K562 (cell line): ENCODE measurements around the gene SNX18. TPM values are rescaled to one million over a fixed set of nuclear protein-coding genes. Genes with fewer than 3 reads are reported as not detected.

Source experiments
- ATAC-seq: fragments of 200-7000 bp; cut with Tn5 transposase; 3 replicates; pipeline ENCODE4 v1.9.1; 2020; ENCODE audit warnings: moderate library complexity
- BruUV-seq: library from RNA; stranded (reverse); fragments of 400-500 nt; replicated peaks from 2 replicates; lab custom pipeline; 2021; lab: Mats Ljungman, UMichigan
- CTCF ChIA-PET: fragments of 300-600 bp; formaldehyde crosslinking; extraction: SDS; loops from one replicate; lab custom pipeline; 2021; ENCODE audit warnings: low intra/inter-chr PET ratio; lab: Yijun Ruan, JAX
- POLR2A ChIA-PET: fragments of 300-600, 350-650 bp; sonication (Branson Sonifier 250); formaldehyde crosslinking; extraction: SDS; loops from one replicate; lab custom pipeline; 2021; ENCODE audit warnings: antibody characterized with exemption, inconsistent platforms; lab: Yijun Ruan, JAX
- DNase-seq, 4 experiments: peaks; one replicate each; pipeline versions ENCODE4 v3.0.0 to v3.0.0-alpha.2; 2011 to 2018; ENCODE audit warnings: low spot score in 3 of 4, mixed read lengths in 3 of 4; ENCODE audit errors: extremely low read depth in 1 of 4
- FAIRE-seq: peaks from 2 replicates; lab custom pipeline; 2011; peaks lifted over from hg19 to GRCh38; lab: Jason Lieb, UNC
- H2AFZ ChIP-seq: 2 replicates; pipeline ENCODE4 v1.6.0; 2011; ENCODE audit warnings: low read depth, low read length, control low read depth, inconsistent platforms
- H3K27ac ChIP-seq: fragments of 200-600 bp; 3 replicates; pipeline ENCODE4 v1.8.0; 2011; ENCODE audit warnings: low read depth, mild to moderate bottlenecking, control low read depth, inconsistent platforms, low read length, moderate library complexity, mixed read lengths; ENCODE audit errors: extremely low read depth
- H3K27me3 ChIP-seq, 2 experiments: fragments of 300-600 bp in 1 of 2; 2 replicates in 1 of 2; 3 replicates in 1 of 2; pipeline versions ENCODE4 v1.6.0 to v1.8.0; 2011; ENCODE audit warnings: inconsistent platforms in 2 of 2, low read length in 2 of 2, mild to moderate bottlenecking in 1 of 2, mixed read lengths in 1 of 2, moderate library complexity in 1 of 2; ENCODE audit not compliant: control insufficient read depth in 2 of 2, insufficient read depth in 2 of 2
- H3K36me3 ChIP-seq: fragments of 300-600 bp; 3 replicates; pipeline ENCODE4 v1.8.0; 2011; ENCODE audit warnings: mild to moderate bottlenecking, low read length, inconsistent platforms; ENCODE audit not compliant: control insufficient read depth, insufficient read depth
- H3K4me1 ChIP-seq, 2 experiments: fragments of 200-600 bp in 1 of 2; replicated peaks in 1 of 2; 2 replicates in 1 of 2; 3 replicates in 1 of 2; pipeline versions ENCODE4 v1.5.1 to v1.8.0; 2011; ENCODE audit warnings: inconsistent platforms in 2 of 2, low read length in 2 of 2, mild to moderate bottlenecking in 1 of 2, mixed read lengths in 1 of 2, moderate library complexity in 1 of 2; ENCODE audit not compliant: control insufficient read depth in 2 of 2, insufficient read depth in 2 of 2
- H3K4me2 ChIP-seq: 2 replicates; pipeline ENCODE4 v1.6.1; 2011; ENCODE audit warnings: low read length, control low read depth, inconsistent platforms, mixed read lengths; ENCODE audit not compliant: insufficient read depth
- H3K4me3 ChIP-seq: fragments of 200-600 bp; sonication (generic), shearing (Covaris generic); 2 replicates; pipeline ENCODE4 v1.5.1; 2016; ENCODE audit warnings: control low read depth, inconsistent platforms
- H3K79me2 ChIP-seq: fragments of 200-600 bp; 3 replicates; pipeline ENCODE4 v1.8.0; 2011; ENCODE audit warnings: low read length, inconsistent platforms; ENCODE audit not compliant: control insufficient read depth, insufficient read depth
- H3K9ac ChIP-seq, 2 experiments: 2 replicates each; pipeline versions ENCODE4 v1.6.0 to v1.6.1; 2011; ENCODE audit warnings: low read depth in 2 of 2, low read length in 2 of 2, control low read depth in 1 of 2, inconsistent platforms in 1 of 2, mild to moderate bottlenecking in 1 of 2, mixed read lengths in 1 of 2; ENCODE audit not compliant: insufficient read depth in 1 of 2
- H3K9me1 ChIP-seq: one replicate; pipeline ENCODE4 v1.6.0; 2011; ENCODE audit warnings: inconsistent platforms, mild to moderate bottlenecking, low read length, moderate library complexity; ENCODE audit not compliant: control insufficient read depth, insufficient read depth
- H3K9me3 ChIP-seq: replicated peaks from 2 replicates; pipeline ENCODE4 v1.5.1; 2011; ENCODE audit warnings: low read depth, low read length, inconsistent platforms; ENCODE audit not compliant: control insufficient read depth, insufficient read depth
- H4K20me1 ChIP-seq: replicated peaks from 2 replicates; pipeline ENCODE4 v1.6.1; 2011; ENCODE audit warnings: low read length, inconsistent platforms, mixed read lengths; ENCODE audit not compliant: control insufficient read depth, insufficient read depth
- ARID3B ChIP-seq: fragments of 250-450 bp; sonication (Bioruptor Pico); IDR thresholded peaks from 2 replicates; pipeline ENCODE4 v1.4.0; 2020; ENCODE audit warnings: borderline replicate concordance
- CTCF ChIP-seq, 3 experiments: IDR thresholded peaks in 2 of 3; conservative IDR thresholded peaks in 1 of 3; 2 replicates each; pipeline ENCODE4 v1.5.1; 2011 to 2012; ENCODE audit warnings: low read length in 3 of 3, mild to moderate bottlenecking in 3 of 3, control low read depth in 2 of 3, improper control_type of control experiment in 1 of 3, inconsistent platforms in 1 of 3, low read depth in 1 of 3, mixed read lengths in 1 of 3, moderate library complexity in 1 of 3; ENCODE audit not compliant: insufficient read depth in 2 of 3
- ILF3 ChIP-seq: fragments of 450-650 bp; IDR thresholded peaks from 2 replicates; pipeline ENCODE4 v1.6.1; 2018; ENCODE audit warnings: antibody characterized with exemption, mild to moderate bottlenecking, moderate library complexity, borderline replicate concordance
- MTF1 ChIP-seq: fragments of 250-450 bp; sonication (Bioruptor Pico); IDR thresholded peaks from 2 replicates; pipeline ENCODE4 v1.9.0; 2021; ENCODE audit warnings: moderate library complexity, mild to moderate bottlenecking, inconsistent platforms, borderline replicate concordance
- PATZ1 ChIP-seq: fragments of 250-450 bp; sonication (Bioruptor Pico); IDR thresholded peaks from 2 replicates; pipeline ENCODE4 v1.5.0; 2020; ENCODE audit warnings: mild to moderate bottlenecking, borderline replicate concordance
- PBX2 ChIP-seq, 2 experiments: IDR thresholded peaks in 1 of 2; conservative IDR thresholded peaks in 1 of 2; 2 replicates each; pipeline ENCODE4 v1.6.1; 2016; ENCODE audit warnings: low read depth in 2 of 2, mild to moderate bottlenecking in 1 of 2, missing compliant biosample characterization in 1 of 2, missing genetic modification characterization in 1 of 2, moderate library complexity in 1 of 2
- RBBP5 ChIP-seq: fragments of 200-600 bp; sonication (generic); IDR thresholded peaks from 2 replicates; pipeline ENCODE4 v1.6.1; 2012; ENCODE audit warnings: borderline replicate concordance, mild to moderate bottlenecking, low read length, control low read depth, inconsistent platforms; ENCODE audit not compliant: insufficient read depth, poor library complexity, severe bottlenecking
- SAP30 ChIP-seq: fragments of 200-600 bp; sonication (generic); IDR thresholded peaks from 2 replicates; pipeline ENCODE4 v1.6.1; 2012; ENCODE audit warnings: borderline replicate concordance, low read depth, mild to moderate bottlenecking, moderate library complexity, low read length, control low read depth, inconsistent platforms; ENCODE audit not compliant: insufficient read depth, poor library complexity, severe bottlenecking
- ZNF316 ChIP-seq: fragments of 450-650 bp; IDR thresholded peaks from 2 replicates; pipeline ENCODE4 v1.6.1; 2016
- WGBS: fragments of 100-300 bp; shearing (Covaris generic); methylation state at CpG from one replicate; pipeline ENCODE4 v1.1.6; 2016; ENCODE audit warnings: low coverage, mixed read lengths; ENCODE audit not compliant: insufficient coverage; ENCODE audit errors: missing lambda C conversion rate; 5-methylcytosine and 5-hydroxymethylcytosine counted together
- in situ Hi-C: fragments of 300-500 bp; cut with MboI; formaldehyde crosslinking; loops from 4 replicates; pipeline ENCODE4 v1.15.0; 2018; ENCODE audit warnings: inconsistent platforms, mixed read lengths
- intact Hi-C: fragments of 100-400 bp; cut with micrococcal nuclease; formaldehyde crosslinking; loops from 2 replicates; pipeline ENCODE4 v1.14.2; 2022
- polyA plus RNA-seq, 8 experiments: library from polyadenylated mRNA; depleted of rRNA in 4 of 8; stranded (reverse) in 5 of 8; unstranded in 3 of 8; fragments of >200 nt; fragmentation: Nextera tagmentation in 2 of 8; fragmentation: Illumina TruSeq in 1 of 8; extraction: Ambion mirVana in 2 of 8; extraction: Trizol in 1 of 8; gene quantifications; 2 replicates each; pipeline versions ENCODE4 v1.2.1 to v1.2.3, GENCODE V29; 2011 to 2014; ENCODE audit warnings: inconsistent platforms in 1 of 8, missing spikeins in 1 of 8
- total RNA-seq, 7 experiments: library from RNA; depleted of rRNA in 6 of 7; stranded (reverse); fragments of >200 nt in 6 of 7; fragmentation: Illumina TruSeq in 2 of 7; extraction: Trizol in 2 of 7; gene quantifications; 2 replicates each; pipeline versions ENCODE4 v1.2.1 to v1.2.3, GENCODE V29; 2011 to 2021; ENCODE audit warnings: low replicate concordance in 1 of 7

The SNX18 gene
- total and polyA plus RNA-seq, 9 of the 15 experiments (the other 6 are each of a cell fraction or from before 2014, with no cell fraction given), result 2.3 to 8.8 (median 6.0) TPM

GRCh38 chr5:54480296-54480695, 37.3 kb upstream of the SNX18 start (continued):
- TF ChIP-seq ZNF316 (no peak), PATZ1 (CRISPR knock-in tag) (no peak)

GRCh38 chr5:54484219-54484894, 33.2 kb upstream of the SNX18 start:
- Histone ChIP-seq H3K9me3 (no peaks in the 10 kb centered on the region), H3K79me2 (no peaks in the 10 kb centered on the region), H3K4me2 (no peak overlapping the region), H2AFZ (no peak overlapping the region), H3K27me3 (no peaks in the 10 kb centered on the region), H3K9ac (no peak overlapping the region), H3K9me1 (no peaks in the 10 kb centered on the region), H3K36me3 (no peaks in the 10 kb centered on the region), H4K20me1 (no peaks in the 10 kb centered on the region), H3K27ac (no peak overlapping the region), H3K4me1 (peaks cover 0 to 2% of the 10 kb centered on the region in 2 experiments; a peak in 2 of 5 replicates), H3K4me3 (no peak overlapping the region)
- no peak for FAIRE-seq
- ChIA-PET POLR2A (interaction anchor here (0.5 kb wide), 1 partner anchor 185 kb away, joined by 3 read pairs; no protein-coding TSS in a partner anchor), CTCF (no interaction called here)
- BruUV-seq, result no TSS peak
- DNase-seq, result no peak
- in situ Hi-C loops (loop anchor here (10.0 to 25.0 kb wide), 2 partner anchors 230 to 1047 kb away; no protein-coding TSS in a partner anchor), intact Hi-C loops (no loop called here)
- ATAC-seq, result no peak
- 75% methylated on average over 5 of the region's 5 CpGs for WGBS
- no peak for TF ChIP-seq MTF1
- no peak for TF ChIP-seq PBX2 (CRISPR knock-in tag; IDR thresholded peaks at IDR 0.05; ENCODE audit: low read depth)
- TF ChIP-seq PBX2 (tag; conservative IDR thresholded peaks at IDR 0.05; ENCODE audit: low read depth), result no peak
- TF ChIP-seq RBBP5, result no peak
- no peak for TF ChIP-seq ILF3
- TF ChIP-seq CTCF (IDR thresholded peaks at IDR 0.05 in 2 of 3, conservative IDR thresholded peaks at IDR 0.05 in 1 of 3; ENCODE audit: insufficient read depth in 2 of 3, low read depth in 1 of 3, low read length in 3 of 3), result no peak
- no peak for TF ChIP-seq ARID3B (CRISPR knock-in tag)
- TF ChIP-seq SAP30, result no peak
